Measurements from ENCODE around the gene OPALIN. TPM values are rescaled to one million over a fixed set of nuclear protein-coding genes. Genes with fewer than 3 reads are reported as not detected.

OPALIN gene
- total and polyA plus RNA-seq, 2 donors (not counting 3 experiments of a cell fraction or from before 2014, with no cell fraction given): not detected

DNA sequence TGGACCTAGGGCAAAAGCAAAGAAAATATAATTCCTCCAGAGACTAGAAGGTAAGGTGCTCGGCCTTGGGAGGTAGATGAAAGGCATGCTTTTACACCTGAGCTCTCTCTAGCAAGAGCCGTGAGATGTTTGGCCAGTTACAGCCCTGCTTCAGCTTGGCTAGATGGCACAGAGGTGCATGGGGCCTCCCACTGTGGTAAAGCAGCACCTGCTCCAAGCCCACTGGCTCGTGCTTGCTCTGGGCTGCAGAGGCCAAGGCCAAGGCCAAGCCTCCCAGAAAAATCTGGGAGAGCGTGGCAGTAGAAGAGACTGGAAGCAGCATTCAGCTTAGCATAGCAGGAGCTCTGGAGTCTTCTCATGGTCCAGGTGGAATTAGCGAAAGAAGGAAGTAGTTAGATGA lies 31.0 kb upstream of the OPALIN start:
- no TSS peak for BruUV-seq (replicated peaks)
- POLR2A ChIA-PET: no interaction called here
- H3K4me1 ChIP-seq (ENCODE audit: control insufficient read depth, extremely low read depth, insufficient read depth, low read length): no peaks in the 10 kb centered on the region

DNA sequence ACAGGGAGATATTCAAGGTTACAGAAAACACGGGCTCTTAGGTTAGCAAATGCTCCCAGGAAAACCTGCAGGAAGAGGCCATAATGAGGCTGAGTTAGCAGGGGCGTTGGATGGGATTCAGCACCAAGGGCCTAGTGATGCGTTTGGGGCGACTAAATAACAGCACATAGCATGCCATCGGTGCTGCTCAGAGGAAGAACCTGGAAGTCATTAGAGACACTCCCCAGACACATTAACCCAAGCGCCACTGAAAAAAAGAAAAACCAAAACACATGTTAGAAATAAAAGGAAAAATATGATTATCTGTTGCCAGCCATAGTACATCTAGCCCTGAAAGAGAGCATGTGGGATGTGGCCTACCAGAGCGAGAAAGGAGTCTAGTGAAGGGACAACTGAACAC lies 28.8 kb upstream of the OPALIN start:
- ChIA-PET POLR2A (no interaction called here), CTCF (interaction anchor here (1.3 kb wide), 1 partner anchor 13 kb away, joined by 4 read pairs; no protein-coding TSS in a partner anchor)
- dilution Hi-C loops (cut with MboI; ENCODE audit: extremely low pct_ligation_motif_present, low sequenced_read_pairs) (no loop called here), intact Hi-C loops (cut with micrococcal nuclease) (no loop called here)
- DNase-seq (ENCODE audit: low read depth, low spot score): no peak
- Histone ChIP-seq H3K4me1 (ENCODE audit: control insufficient read depth, extremely low read depth, insufficient read depth, low read length) (no peaks in the 10 kb centered on the region), H3K36me3 (ENCODE audit: control insufficient read depth in 2 of 2, extremely low read depth in 1 of 2, insufficient read depth in 2 of 2, low read length in 2 of 2) (no peaks in the 10 kb centered on the region), H3K79me2 (ENCODE audit: control insufficient read depth, insufficient read depth, low read length) (no peaks in the 10 kb centered on the region), H3K4me3 (replicated peaks in 1 of 3; ENCODE audit: insufficient read depth in 1 of 3, low read depth in 1 of 3, low read length in 3 of 3) (no peak overlapping the region), H3K9me3 (replicated peaks; ENCODE audit: control insufficient read depth, insufficient read depth, low read length) (no peaks in the 10 kb centered on the region), H4K20me1 (replicated peaks; ENCODE audit: control insufficient read depth, extremely low read depth, insufficient read depth, low read length) (no peaks in the 10 kb centered on the region), H3K4me2 (ENCODE audit: insufficient read depth, low read length) (no peak overlapping the region), H3K9ac (replicated peaks; ENCODE audit: extremely low read depth, insufficient read depth, low read length) (no peak overlapping the region), H3K27ac (ENCODE audit: insufficient read depth, low read depth, low read length) (no peak overlapping the region), H2AFZ (ENCODE audit: low read depth, low read length) (no peak overlapping the region), H3K27me3 (ENCODE audit: control insufficient read depth in 2 of 2, insufficient read depth in 2 of 2, low read length in 2 of 2) (no peaks in the 10 kb centered on the region), H3K9me1 (replicated peaks; ENCODE audit: control insufficient read depth, extremely low read depth, insufficient read depth, low read length) (no peaks in the 10 kb centered on the region)
- TF ChIP-seq, protein P1, sequence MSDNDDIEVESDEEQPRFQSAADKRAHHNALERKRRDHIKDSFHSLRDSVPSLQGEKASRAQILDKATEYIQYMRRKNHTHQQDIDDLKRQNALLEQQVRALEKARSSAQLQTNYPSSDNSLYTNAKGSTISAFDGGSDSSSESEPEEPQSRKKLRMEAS (IDR thresholded peaks at IDR 0.05; ENCODE audit: insufficient read depth, insufficient read length): no peak
- TF ChIP-seq MYC (IDR thresholded peaks at IDR 0.05; ENCODE audit: low read depth, low read length) (no peak), POLR2A (IDR thresholded peaks at IDR 0.05; ENCODE audit: low read depth, low read length) (no peak), GATA2 (IDR thresholded peaks at IDR 0.05; ENCODE audit: insufficient read depth, insufficient read length, low read depth, low read length) (no peak), POLR2AphosphoS5 (IDR thresholded peaks at IDR 0.05; ENCODE audit: insufficient read depth, low read depth, low read length) (no peak), FOS (IDR thresholded peaks at IDR 0.05; ENCODE audit: borderline replicate concordance, insufficient read depth, low read length) (no peak), EZH2 (IDR thresholded peaks at IDR 0.05; ENCODE audit: borderline replicate concordance, low read depth, low read length, severe bottlenecking) (no peak), JUN (IDR thresholded peaks at IDR 0.05; ENCODE audit: borderline replicate concordance, insufficient read depth, insufficient read length, low read depth) (no peak)
- TF ChIP-seq, protein P2, sequence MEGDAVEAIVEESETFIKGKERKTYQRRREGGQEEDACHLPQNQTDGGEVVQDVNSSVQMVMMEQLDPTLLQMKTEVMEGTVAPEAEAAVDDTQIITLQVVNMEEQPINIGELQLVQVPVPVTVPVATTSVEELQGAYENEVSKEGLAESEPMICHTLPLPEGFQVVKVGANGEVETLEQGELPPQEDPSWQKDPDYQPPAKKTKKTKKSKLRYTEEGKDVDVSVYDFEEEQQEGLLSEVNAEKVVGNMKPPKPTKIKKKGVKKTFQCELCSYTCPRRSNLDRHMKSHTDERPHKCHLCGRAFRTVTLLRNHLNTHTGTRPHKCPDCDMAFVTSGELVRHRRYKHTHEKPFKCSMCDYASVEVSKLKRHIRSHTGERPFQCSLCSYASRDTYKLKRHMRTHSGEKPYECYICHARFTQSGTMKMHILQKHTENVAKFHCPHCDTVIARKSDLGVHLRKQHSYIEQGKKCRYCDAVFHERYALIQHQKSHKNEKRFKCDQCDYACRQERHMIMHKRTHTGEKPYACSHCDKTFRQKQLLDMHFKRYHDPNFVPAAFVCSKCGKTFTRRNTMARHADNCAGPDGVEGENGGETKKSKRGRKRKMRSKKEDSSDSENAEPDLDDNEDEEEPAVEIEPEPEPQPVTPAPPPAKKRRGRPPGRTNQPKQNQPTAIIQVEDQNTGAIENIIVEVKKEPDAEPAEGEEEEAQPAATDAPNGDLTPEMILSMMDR (IDR thresholded peaks at IDR 0.05; ENCODE audit: extremely low read depth in 1 of 2, insufficient read depth in 1 of 2, low read depth in 1 of 2, low read length in 2 of 2): no peak
- no peak for FAIRE-seq
- no TSS peak for BruUV-seq (replicated peaks)

More for the DNA sequence above, 31.0 kb upstream of the OPALIN start:
- CTCF ChIA-PET: interaction anchor here (0.8 to 1.1 kb wide), 2 partner anchors 15 to 19 kb away, joined by 4 read pairs; no protein-coding TSS in a partner anchor
- no peak overlapping the region for H3K9ac ChIP-seq (replicated peaks; ENCODE audit: extremely low read depth, insufficient read depth, low read length)
- FAIRE-seq: no peak
- no peaks in the 10 kb centered on the region for H3K9me3 ChIP-seq (replicated peaks; ENCODE audit: control insufficient read depth, insufficient read depth, low read length)
- no peaks in the 10 kb centered on the region for H3K9me1 ChIP-seq (replicated peaks; ENCODE audit: control insufficient read depth, extremely low read depth, insufficient read depth, low read length)
- H2AFZ ChIP-seq (ENCODE audit: low read depth, low read length): no peak overlapping the region
- no peaks in the 10 kb centered on the region for H3K79me2 ChIP-seq (ENCODE audit: control insufficient read depth, insufficient read depth, low read length)
- H3K27ac ChIP-seq (ENCODE audit: insufficient read depth, low read depth, low read length): no peak overlapping the region
- H3K4me2 ChIP-seq (ENCODE audit: insufficient read depth, low read length): no peak overlapping the region
- intact Hi-C loops (cut with micrococcal nuclease) (no loop called here), dilution Hi-C loops (cut with MboI; ENCODE audit: extremely low pct_ligation_motif_present, low sequenced_read_pairs) (no loop called here)
- DNase-seq (ENCODE audit: low read depth, low spot score): no peak
- H3K36me3 ChIP-seq (ENCODE audit: control insufficient read depth in 2 of 2, extremely low read depth in 1 of 2, insufficient read depth in 2 of 2, low read length in 2 of 2): no peaks in the 10 kb centered on the region
- H3K27me3 ChIP-seq (ENCODE audit: control insufficient read depth in 2 of 2, insufficient read depth in 2 of 2, low read length in 2 of 2): peaks cover 2 to 3% of the 10 kb centered on the region in 2 experiments
- no peak overlapping the region for H3K4me3 ChIP-seq (replicated peaks in 1 of 3; ENCODE audit: insufficient read depth in 1 of 3, low read depth in 1 of 3, low read length in 3 of 3)
- TF ChIP-seq JUN (IDR thresholded peaks at IDR 0.05; ENCODE audit: borderline replicate concordance, insufficient read depth, insufficient read length, low read depth) (no peak), FOS (IDR thresholded peaks at IDR 0.05; ENCODE audit: borderline replicate concordance, insufficient read depth, low read length) (no peak), GATA2 (IDR thresholded peaks at IDR 0.05; ENCODE audit: insufficient read depth, insufficient read length, low read depth, low read length) (no peak)
- TF ChIP-seq, protein P1 (IDR thresholded peaks at IDR 0.05; ENCODE audit: insufficient read depth, insufficient read length): no peak
- H4K20me1 ChIP-seq (replicated peaks; ENCODE audit: control insufficient read depth, extremely low read depth, insufficient read depth, low read length): no peaks in the 10 kb centered on the region

All from endothelial cell of umbilical vein (primary cell).